Astrocyte (in vitro differentiated cells and primary cell): ENCODE results near the gene PLCG2.

Experiments
- EZH2 ChIP-seq: IDR thresholded peaks from 2 replicates; pipeline ENCODE4 v1.6.1; 2012; ENCODE audit warnings: mild to moderate bottlenecking, low read length, inconsistent platforms; ENCODE audit not compliant: insufficient read depth
- TF ChIP-seq, protein P1 (sequence below): IDR thresholded peaks from 2 replicates; pipeline ENCODE4 v1.5.1; 2011; ENCODE audit warnings: low read depth, mild to moderate bottlenecking, inconsistent platforms, low read length, moderate library complexity; ENCODE audit not compliant: insufficient read depth

DNA sequence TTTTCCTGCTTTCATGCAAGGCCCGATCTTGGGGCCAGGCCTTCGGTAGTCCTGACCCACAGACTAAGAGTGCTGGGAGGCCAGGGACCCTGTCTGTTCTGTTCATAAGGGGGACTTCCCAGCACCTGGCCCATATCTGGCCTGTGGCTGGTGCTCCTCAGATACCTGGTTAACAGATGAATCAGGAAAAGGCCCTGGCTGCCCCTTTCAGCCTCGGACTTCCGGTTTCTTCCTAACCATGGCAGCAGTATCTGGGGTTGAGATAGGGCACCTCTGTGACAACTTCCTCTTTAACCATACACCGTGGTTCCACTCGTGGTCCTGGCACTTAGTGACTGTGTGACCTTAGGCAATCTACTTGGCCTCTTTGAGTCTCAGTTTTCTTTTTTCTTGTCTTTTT, 18.4 kb downstream of the PLCG2 start:
- TF ChIP-seq, protein P1, sequence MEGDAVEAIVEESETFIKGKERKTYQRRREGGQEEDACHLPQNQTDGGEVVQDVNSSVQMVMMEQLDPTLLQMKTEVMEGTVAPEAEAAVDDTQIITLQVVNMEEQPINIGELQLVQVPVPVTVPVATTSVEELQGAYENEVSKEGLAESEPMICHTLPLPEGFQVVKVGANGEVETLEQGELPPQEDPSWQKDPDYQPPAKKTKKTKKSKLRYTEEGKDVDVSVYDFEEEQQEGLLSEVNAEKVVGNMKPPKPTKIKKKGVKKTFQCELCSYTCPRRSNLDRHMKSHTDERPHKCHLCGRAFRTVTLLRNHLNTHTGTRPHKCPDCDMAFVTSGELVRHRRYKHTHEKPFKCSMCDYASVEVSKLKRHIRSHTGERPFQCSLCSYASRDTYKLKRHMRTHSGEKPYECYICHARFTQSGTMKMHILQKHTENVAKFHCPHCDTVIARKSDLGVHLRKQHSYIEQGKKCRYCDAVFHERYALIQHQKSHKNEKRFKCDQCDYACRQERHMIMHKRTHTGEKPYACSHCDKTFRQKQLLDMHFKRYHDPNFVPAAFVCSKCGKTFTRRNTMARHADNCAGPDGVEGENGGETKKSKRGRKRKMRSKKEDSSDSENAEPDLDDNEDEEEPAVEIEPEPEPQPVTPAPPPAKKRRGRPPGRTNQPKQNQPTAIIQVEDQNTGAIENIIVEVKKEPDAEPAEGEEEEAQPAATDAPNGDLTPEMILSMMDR: no peak
- TF ChIP-seq EZH2: no peak
